Upper lobe of left lung (tissue), 6 donors: Measurements from ENCODE around the gene HK1. TPM values are rescaled to one million over a fixed set of nuclear protein-coding genes. Genes with fewer than 3 reads are reported as not detected.

Experiments used
- ATAC-seq, 2 donors: fragments of 200-7000 bp; cut with Tn5 transposase; one replicate each; pipeline ENCODE4 v1.9.1; 2022; ENCODE audit warnings: mild to moderate bottlenecking in 2 of 2, moderate library complexity in 2 of 2; ENCODE audit not compliant: low FRiP score in 2 of 2
- DNase-seq, 2 donors: peaks; one replicate each; pipeline ENCODE4 v3.0.0-alpha.2; 2019 to 2020
- H3K27ac ChIP-seq, 4 donors: fragments of 200-600 bp; sonication (generic); one replicate each; pipeline ENCODE4 v1.5.1; 2016 to 2019
- H3K27me3 ChIP-seq, 4 donors: fragments of 200-600 bp; sonication (generic); one replicate each; pipeline ENCODE4 v1.5.1; 2017 to 2019
- H3K36me3 ChIP-seq, 4 donors: fragments of 200-600 bp; sonication (generic); one replicate each; pipeline ENCODE4 v1.5.1; 2016 to 2019
- H3K4me1 ChIP-seq, 4 donors: fragments of 200-600 bp; sonication (generic); one replicate each; pipeline ENCODE4 v1.5.1; 2018 to 2019
- H3K4me3 ChIP-seq, 4 donors: fragments of 200-600 bp; sonication (generic); one replicate each; pipeline ENCODE4 v1.5.1; 2017 to 2019; ENCODE audit warnings: mild to moderate bottlenecking in 2 of 4, moderate library complexity in 1 of 4
- H3K9me3 ChIP-seq, 4 donors: fragments of 200-600 bp; sonication (generic); one replicate each; pipeline ENCODE4 v1.5.1; 2018 to 2019
- CTCF ChIP-seq, 6 experiments: fragments of 450-650 bp in 4 of 6; fragments of 200-600 bp in 2 of 6; sonication (generic) in 2 of 6; IDR thresholded peaks; one replicate each; pipeline ENCODE4 v1.5.1; 2016 to 2019; ENCODE audit warnings: antibody characterized with exemption in 6 of 6
- EP300 ChIP-seq, 4 donors: sonication (generic); formaldehyde crosslinking; IDR thresholded peaks; one replicate each; pipeline ENCODE4 v1.5.1; 2017; ENCODE audit warnings: antibody characterized with exemption in 4 of 4, control low read depth in 2 of 4
- POLR2A ChIP-seq, 4 donors: fragments of 450-650 bp; IDR thresholded peaks; one replicate each; pipeline ENCODE4 v1.5.1; 2016 to 2017; ENCODE audit warnings: antibody characterized with exemption in 4 of 4, mild to moderate bottlenecking in 2 of 4
- POLR2AphosphoS5 ChIP-seq, 2 donors: sonication (generic); formaldehyde crosslinking; IDR thresholded peaks; one replicate each; pipeline ENCODE4 v1.5.1; 2017; ENCODE audit warnings: antibody characterized with exemption in 2 of 2
- WGBS, 2 donors: methylation state at CpG; one replicate each; pipeline ENCODE4 v1.1.5; 2017 to 2018; 5-methylcytosine and 5-hydroxymethylcytosine counted together
- total RNA-seq, 6 donors: library from RNA; depleted of rRNA in 4 of 6; stranded (reverse); fragments of >200 nt in 4 of 6; gene quantifications; one replicate each; pipeline versions ENCODE4 v1.1.0 to v1.2.1, GENCODE V29; 2016 to 2021
- donor health status: DM: no; HTN: no; CAD: no; lungs with moderate emphysema.
- donor health status: DM: no; HTN: yes; CAD: no; lungs with severe emphysema.

HK1 gene
- total RNA-seq, 6 donors from 2014 or later = 60.8 to 98.5 (median 88.9) TPM

GRCh38 chr10:69364232-69364940 is 86.1 kb downstream of the HK1 start:
- H3K4me3 ChIP-seq = no peak overlapping the region
- peaks cover 4 to 71% (median 35%) of the 10 kb centered on the region in 4 donors for H3K36me3 ChIP-seq
- TF ChIP-seq POLR2A (IDR thresholded peaks at IDR 0.05) (no peak), EP300 (IDR thresholded peaks at IDR 0.05) (no peak), POLR2AphosphoS5 (IDR thresholded peaks at IDR 0.05) (no peak), CTCF (IDR thresholded peaks at IDR 0.05) (no peak)
- ATAC-seq (no peak), DNase-seq (no peak)
- no peaks in the 10 kb centered on the region for H3K9me3 ChIP-seq
- no peak overlapping the region for H3K27ac ChIP-seq
- no peaks in the 10 kb centered on the region for H3K27me3 ChIP-seq
- peaks cover 37 to 41% (median 40%) of the 10 kb centered on the region in 4 donors for H3K4me1 ChIP-seq
- 88 to 94% methylated on average over 9 of the region's 9 CpGs for WGBS, 2 donors

GRCh38 chr10:69366738-69367137 is 88.4 kb downstream of the HK1 start:
- TF ChIP-seq EP300 (IDR thresholded peaks at IDR 0.05) (no peak), POLR2AphosphoS5 (IDR thresholded peaks at IDR 0.05) (no peak), CTCF (IDR thresholded peaks at IDR 0.05) (no peak), POLR2A (IDR thresholded peaks at IDR 0.05) (no peak)
- 80 to 91% methylated on average over 3 to 5 of the region's 5 CpGs for WGBS, 2 donors

GRCh38 chr10:69367469-69367868 is 89.2 kb downstream of the HK1 start:
- Histone ChIP-seq H3K27me3 (no peaks in the 10 kb centered on the region), H3K9me3 (no peaks in the 10 kb centered on the region), H3K27ac (no peak overlapping the region), H3K4me1 (peaks cover 6 to 10% (median 9%) of the 10 kb centered on the region in 4 donors), H3K36me3 (peaks cover 7 to 91% (median 53%) of the 10 kb centered on the region in 4 donors), H3K4me3 (no peak overlapping the region)
- 84 to 85% methylated on average over 4 of the region's 4 CpGs for WGBS, 2 donors
- ATAC-seq = no peak
- no peak for DNase-seq
- TF ChIP-seq EP300 (IDR thresholded peaks at IDR 0.05) (no peak), CTCF (IDR thresholded peaks at IDR 0.05) (no peak), POLR2A (IDR thresholded peaks at IDR 0.05) (no peak), POLR2AphosphoS5 (IDR thresholded peaks at IDR 0.05) (no peak)

More at GRCh38 chr10:69366738-69367137, 88.4 kb downstream of the HK1 start:
- no peaks in the 10 kb centered on the region for H3K27me3 ChIP-seq
- no peak overlapping the region for H3K4me3 ChIP-seq
- ATAC-seq (no peak), DNase-seq (no peak)
- no peaks in the 10 kb centered on the region for H3K9me3 ChIP-seq
- peaks cover 7 to 84% (median 52%) of the 10 kb centered on the region in 4 donors for H3K36me3 ChIP-seq
- H3K27ac ChIP-seq = no peak overlapping the region
- peaks cover 14 to 18% (median 16%) of the 10 kb centered on the region in 4 donors for H3K4me1 ChIP-seq

GRCh38 chr10:69372126-69372980 is 94.1 kb downstream of the HK1 start:
- TF ChIP-seq EP300 (IDR thresholded peaks at IDR 0.05) (no peak), POLR2A (IDR thresholded peaks at IDR 0.05) (no peak), POLR2AphosphoS5 (IDR thresholded peaks at IDR 0.05) (no peak), CTCF (IDR thresholded peaks at IDR 0.05) (no peak)
- H3K36me3 ChIP-seq = peaks cover 7 to 82% (median 52%) of the 10 kb centered on the region in 4 donors

More at GRCh38 chr10:69372126-69372980, 94.1 kb downstream of the HK1 start:
- peak in 1 of 2 donors; percentile 11 for ATAC-seq
- H3K27me3 ChIP-seq = no peaks in the 10 kb centered on the region
- no peaks in the 10 kb centered on the region for H3K9me3 ChIP-seq
- DNase-seq = no peak
- WGBS, 2 donors = 84 to 86% methylated on average over 9 of the region's 9 CpGs
- H3K27ac ChIP-seq = no peak overlapping the region
- no peak overlapping the region for H3K4me3 ChIP-seq
- peaks cover 17 to 26% (median 25%) of the 10 kb centered on the region in 4 donors for H3K4me1 ChIP-seq
